EL (cell line): ENCODE results near the gene FBN1.

Experiments
- DNase-seq: peaks from one replicate; pipeline ENCODE4 v3.0.0-alpha.2; 2016

The FBN1 gene

DNA sequence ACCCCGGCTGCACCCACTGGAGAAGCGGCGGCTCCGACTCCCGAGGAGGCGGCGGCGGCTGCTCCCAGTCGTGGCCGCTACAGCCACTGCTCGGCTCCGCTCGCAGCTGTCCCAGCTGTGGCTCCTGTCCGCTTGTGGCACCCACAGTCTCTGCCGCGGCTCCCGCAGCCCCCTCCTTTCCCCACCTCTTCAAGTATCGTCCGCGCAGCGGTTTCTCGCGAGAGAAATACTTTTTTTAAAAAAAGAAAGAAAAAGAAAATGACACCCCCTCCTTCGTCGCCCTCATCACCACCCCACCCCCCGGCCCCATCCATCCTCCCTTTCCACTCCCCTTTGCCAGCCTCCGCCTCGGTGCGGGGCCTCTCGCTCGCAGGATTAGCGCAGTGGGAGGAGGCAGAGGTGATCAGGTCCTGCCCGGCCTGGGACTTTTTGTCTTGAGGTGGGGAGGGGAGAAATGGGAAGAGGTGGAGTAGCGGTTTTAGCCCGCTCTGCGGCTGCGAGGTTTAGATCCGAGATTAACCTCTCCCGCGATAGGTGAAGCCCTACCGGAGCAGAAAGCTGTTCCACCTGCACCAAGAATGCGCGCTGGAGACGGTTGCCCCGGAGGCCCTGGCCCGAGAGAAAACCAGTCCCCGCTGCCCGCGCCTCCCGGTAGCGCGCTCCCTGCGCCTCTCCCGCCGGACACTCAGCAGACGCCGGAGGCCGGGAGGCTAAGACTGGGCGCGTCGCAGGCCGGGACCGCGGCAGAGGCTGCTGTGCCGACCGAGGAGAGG is at the start of gene FBN1:
Gene FBN1 (minus strand): TSS at position 152 of the 773 bp plus-strand sequence. CDS start 940 bp downstream, outside the sequence.
- DNase-seq: peak; percentile 94

GRCh38 chr15:48693484-48693883 is 48.0 kb upstream of the FBN1 start:
- peak; percentile 67 for DNase-seq

- DNase-seq: no peak
These were observed 43.0 kb upstream of the FBN1 start for GRCh38 chr15:48688493-48688892.

GRCh38 chr15:48683991-48684765 is 38.7 kb upstream of the FBN1 start:
- no peak for DNase-seq

DNA sequence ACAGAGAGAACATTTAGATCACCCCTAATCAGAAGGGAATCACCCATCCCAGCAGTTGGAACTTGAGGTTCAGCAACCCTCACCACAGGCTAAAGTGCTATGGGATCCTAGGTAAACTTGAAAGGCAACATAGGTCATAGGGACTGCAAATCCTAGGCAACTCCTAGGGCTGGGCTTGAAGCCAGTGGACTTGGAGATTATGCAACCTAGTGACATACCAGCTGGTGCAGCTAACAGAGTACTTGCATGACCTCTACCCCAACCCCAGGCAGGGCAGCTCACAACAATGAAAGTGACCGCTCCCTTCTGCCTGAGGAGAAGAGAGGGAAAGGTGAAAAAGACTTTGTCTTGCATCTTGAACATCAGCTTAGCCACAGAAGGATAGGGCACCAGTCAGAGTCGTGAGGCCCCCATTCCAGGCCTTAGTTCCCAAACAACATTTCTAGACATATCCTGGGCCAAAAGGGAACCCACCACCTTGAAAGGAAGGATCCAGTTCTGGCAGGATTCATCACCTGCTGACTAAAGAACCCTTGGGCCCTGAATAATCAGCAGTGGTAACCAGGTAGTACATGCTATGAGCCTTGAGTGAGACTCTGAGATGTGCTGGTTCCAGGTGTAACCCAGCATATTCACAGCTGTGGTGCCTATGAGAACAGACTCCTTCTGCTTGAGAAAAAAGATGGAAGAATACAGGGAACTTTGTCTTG is 37.6 kb upstream of the FBN1 start:
- DNase-seq: peak; percentile 82

DNA sequence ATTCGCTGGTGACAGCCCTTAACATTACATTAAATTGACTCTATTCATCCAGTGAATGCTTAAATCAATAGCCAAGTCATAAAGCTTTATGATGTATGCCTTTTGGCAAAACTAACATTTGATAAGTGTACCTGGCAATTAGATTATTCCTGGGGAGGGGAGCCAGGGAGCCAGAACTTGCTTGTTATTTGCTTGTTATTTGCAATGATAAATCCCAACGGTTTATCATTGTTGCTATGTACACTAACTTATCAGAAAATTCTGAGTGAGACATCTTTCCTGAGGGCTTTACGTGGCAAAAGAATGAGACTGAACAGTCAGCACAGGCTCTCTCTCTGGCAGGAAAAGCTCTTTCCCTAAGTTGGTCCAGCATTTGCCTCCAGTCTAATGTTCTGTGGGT is 35.8 kb upstream of the FBN1 start:
- DNase-seq: peak; percentile 75

DNA sequence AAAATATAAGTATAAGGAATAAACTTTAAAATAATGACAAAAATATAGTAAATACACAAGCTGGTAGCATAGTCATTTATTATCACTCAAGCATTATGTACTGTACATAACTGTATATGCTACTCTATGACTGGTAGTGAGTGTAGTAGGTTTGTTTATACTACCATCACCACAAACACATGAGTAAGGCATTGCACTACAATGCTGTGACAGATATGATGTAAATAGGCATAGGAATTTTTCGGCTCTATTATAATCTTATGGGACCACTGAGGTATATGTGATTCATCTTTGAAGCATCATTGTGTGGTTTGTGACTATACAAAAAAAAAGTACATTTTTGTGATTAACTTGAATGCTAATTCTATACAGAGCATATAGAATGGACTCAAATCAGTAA is 35.3 kb upstream of the FBN1 start:
- peak; percentile 91 for DNase-seq

DNA sequence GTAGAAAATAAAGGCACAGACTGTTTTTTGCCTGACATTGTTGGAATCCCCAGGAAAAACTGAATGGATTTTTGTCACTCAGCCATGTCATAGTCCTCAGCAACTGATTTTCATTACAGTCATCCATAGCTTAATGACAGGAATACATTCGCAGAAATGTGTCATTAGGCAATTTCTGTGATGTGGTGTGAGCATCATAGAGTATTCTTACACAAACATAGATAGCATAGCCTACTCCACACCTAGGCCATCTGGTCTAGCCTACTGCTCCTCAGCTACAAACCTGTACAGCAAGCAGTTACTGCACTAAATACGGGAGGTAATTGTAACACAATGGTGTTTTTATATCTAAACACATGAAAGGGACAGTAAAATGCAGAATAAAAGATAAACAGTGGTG is 34.4 kb upstream of the FBN1 start:
- no peak for DNase-seq

DNA sequence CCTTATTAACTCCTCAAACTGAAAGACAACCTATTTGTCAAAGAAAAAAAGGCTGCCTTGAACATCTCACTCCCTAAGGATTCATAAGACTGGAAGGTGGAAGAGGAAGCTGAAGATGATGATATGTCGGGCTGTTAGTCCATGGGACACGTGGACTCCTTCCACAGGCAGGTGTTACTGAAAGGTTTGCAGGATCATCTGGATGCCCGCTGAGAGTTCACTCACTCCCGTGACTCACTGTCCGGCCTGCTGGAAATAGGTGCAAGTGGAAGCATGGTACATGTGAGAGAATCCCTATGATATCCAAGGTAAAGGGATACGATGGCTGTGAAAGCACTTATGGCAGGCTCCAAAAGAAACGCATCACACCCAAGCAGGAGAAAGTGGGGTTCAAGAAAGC is 33.3 kb upstream of the FBN1 start:
- no peak for DNase-seq

DNA sequence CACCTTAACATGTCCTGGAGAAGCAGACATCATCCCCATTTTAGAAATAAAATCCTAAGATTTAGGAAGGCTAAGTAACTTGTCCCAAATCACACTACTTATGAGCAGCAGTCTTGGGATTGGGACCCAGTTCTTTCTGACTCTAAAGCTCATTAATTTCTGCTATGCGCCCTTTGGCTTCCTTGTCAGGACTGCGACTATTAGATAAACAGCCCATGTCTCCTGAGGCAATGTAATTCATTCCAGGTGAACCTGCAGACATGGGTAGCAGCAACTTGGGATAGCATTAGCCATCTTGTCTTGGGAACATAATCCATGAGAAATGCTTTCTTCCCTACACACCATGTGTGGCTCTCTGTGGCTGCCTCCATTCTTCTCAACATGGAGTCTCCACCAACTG is 32.3 kb upstream of the FBN1 start:
- DNase-seq: no peak

- DNase-seq: peak; percentile 33
These were observed 29.9 kb upstream of the FBN1 start for GRCh38 chr15:48675436-48675835.

DNA sequence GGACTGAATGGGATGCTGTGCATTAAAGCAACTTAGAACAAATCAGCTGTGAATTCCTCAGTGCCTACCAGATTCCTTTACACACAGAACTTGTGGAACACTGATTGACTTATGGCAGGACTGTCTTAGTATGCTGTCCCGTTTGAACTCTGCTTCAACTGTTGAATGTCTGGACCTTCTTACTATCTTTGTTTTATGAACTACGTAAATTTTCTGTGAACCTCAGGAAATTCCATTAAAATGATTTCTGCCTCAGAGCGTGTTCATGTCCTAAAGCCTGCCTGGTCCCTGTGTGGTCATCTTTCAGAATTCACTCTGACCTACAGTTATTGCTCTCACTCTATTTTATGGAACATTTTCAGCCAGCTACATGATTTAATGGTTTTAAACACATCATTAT is 29.4 kb upstream of the FBN1 start:
- peak; percentile 71 for DNase-seq

GRCh38 chr15:48672206-48672605 is 26.7 kb upstream of the FBN1 start:
- DNase-seq: no peak

- DNase-seq: peak; percentile 89
These were observed 25.9 kb upstream of the FBN1 start for GRCh38 chr15:48671103-48672022.

- peak; percentile 74 for DNase-seq
These were observed 22.2 kb upstream of the FBN1 start for GRCh38 chr15:48667701-48668100.

DNA sequence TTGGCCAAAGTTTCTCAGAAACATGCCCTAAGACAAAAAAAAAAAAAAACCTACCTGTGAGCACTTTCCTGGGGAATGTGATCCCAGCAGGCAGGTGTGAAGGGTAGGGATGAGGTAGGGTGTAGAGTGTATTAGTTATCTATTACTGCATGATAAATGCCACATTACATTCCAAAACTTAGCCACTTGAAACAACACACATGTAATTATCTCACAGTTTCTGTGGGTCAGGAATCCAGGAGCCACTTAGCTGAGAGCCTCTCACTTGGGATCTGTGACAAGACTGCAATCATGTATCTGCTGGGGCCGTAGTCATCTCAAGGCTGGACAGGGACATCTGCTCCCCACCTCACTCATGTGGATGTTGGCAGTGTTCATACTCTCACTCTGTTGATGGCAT is 18.9 kb upstream of the FBN1 start:
- DNase-seq: no peak

- no peak for DNase-seq
These were observed 12.6 kb upstream of the FBN1 start for GRCh38 chr15:48657950-48658591.

GRCh38 chr15:48654801-48655200 is 9.3 kb upstream of the FBN1 start:
- no peak for DNase-seq

DNA sequence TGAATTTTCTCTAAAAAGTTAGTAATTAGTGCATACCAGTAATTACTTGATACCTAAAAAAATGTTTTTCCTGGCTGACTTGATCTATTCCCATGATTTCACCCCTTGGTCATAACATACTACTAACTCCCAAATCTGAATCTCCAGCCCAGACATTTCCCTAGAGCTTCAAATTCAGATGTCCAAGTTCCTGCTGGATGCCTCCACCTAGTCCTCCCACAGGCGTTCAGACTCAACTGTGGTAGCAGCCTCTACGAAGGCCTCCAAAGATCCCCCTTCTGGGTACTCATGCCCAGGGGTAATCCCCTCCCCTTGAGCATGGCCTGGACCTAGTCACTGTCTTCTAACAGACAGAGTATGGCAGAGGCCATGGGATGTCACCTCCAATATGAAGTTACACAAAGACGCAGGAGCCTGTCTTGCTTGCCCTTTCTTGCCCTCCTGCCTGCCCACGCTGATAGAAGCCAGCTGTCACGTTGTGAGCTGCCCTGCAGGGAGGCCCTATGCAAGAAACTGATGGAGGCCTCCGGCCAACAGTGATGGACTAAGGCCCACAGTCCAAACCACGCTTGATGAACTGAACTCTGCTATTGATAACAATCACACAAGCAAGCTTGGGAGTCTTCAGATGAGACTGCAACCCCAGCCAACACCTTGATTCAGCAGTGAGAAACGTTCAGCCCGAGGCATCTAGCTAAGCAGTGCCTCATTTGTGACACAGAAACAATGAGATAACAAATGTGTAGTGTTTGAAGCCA is 8.6 kb upstream of the FBN1 start:
- no peak for DNase-seq

DNA sequence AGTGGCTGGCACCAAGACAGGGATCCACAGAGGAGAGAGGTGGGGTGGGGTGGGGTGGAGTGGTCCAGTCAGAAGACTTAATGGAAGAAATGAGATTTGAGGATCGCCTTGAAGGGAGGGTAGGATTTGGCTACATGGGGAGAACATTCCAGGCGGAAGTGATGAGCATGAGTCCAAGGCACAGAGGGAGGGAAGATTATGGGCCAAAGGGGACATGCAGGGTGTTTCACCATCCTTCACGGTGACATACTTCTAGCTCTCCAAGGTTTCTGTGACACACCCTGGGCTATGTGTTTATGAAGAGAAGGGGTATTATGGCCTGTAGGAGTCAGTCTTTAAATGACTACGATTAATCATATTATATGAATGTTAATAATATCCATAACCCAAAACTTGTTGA is 7.7 kb upstream of the FBN1 start:
- no peak for DNase-seq

GRCh38 chr15:48652510-48653076 is 7.1 kb upstream of the FBN1 start:
- DNase-seq: no peak
